ENCODE results near the gene LSR. TPM values are rescaled to one million over a fixed set of nuclear protein-coding genes. Genes with fewer than 3 reads are reported as not detected.

Gene LSR
- total RNA-seq, 1 experiment from 2014 or later: 152 TPM

DNA sequence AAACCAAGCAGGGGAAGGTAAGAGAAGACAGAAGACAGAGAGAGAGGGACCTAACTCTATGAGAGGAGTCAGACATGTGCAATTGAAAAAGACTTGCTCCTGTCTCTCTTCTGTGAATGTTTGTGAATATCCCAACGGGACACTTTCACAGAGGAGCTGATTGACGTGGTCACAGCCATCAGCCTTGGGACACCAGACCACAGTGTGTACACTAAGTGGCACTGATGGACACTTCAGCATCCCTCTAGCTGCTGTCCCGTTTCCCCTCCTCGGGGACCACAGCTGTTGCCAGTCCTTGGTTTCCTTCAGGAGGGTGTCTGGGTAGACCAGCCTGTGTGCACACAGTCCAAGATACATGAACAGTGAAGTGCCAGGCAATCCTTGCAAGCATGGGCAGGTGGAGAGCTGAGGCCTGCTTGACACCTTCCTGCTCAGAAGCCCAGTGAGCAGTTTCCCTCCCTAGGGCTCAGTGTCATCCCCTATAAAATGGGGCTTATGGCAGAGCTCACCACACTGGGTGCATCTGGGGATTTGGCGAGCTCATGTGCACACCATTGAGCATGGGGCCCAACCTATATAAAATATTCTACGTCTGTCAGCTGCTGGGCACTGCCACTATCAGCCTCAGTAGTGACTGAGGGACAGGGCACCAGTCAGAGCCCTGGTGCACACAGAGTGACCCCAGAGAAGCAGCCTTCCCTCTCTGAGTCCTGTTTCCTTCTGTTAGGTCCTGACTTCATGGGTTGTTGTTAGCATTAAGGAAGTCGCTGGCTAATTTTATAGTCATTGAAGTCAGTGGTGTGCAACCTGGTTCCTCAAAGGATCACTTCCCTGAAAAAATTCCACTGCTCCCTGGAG is 15.7 kb downstream of the LSR start:
- H3K27ac ChIP-seq (ENCODE audit: insufficient read length, low read depth, low read length): no peak overlapping the region
- H3K27me3 ChIP-seq (ENCODE audit: insufficient read depth, low read length): no peaks in the 10 kb centered on the region
- no peaks in the 10 kb centered on the region for H3K79me1 ChIP-seq (ENCODE audit: insufficient read depth, low read depth, low read length, poor library complexity, severe bottlenecking)
- no peak overlapping the region for H3K9ac ChIP-seq (ENCODE audit: extremely low read depth, insufficient read length, low read length)
- no peaks in the 10 kb centered on the region for H3K79me2 ChIP-seq (ENCODE audit: insufficient read depth, low read length)
- peak; percentile 19 for DNase-seq
- no peak overlapping the region for H2BK5ac ChIP-seq (ENCODE audit: insufficient read length, low read length)
- H4K20me1 ChIP-seq (ENCODE audit: control insufficient read depth, insufficient read depth, insufficient read length): no peaks in the 10 kb centered on the region
- H4K91ac ChIP-seq (ENCODE audit: insufficient read length, low read depth, low read length): no peak overlapping the region
- Mint-ChIP-seq H3K9me3 (no peaks in the 10 kb centered on the region), H3K27me3 (ENCODE audit: low read depth) (no peaks in the 10 kb centered on the region), H3K4me1 (peaks cover 16 to 24% of the 10 kb centered on the region in 2 experiments), H3K4me3 (peak overlapping the region in 1 of 2 experiments; percentile 32; a peak in 1 of 5 replicates), H3K36me3 (ENCODE audit: insufficient read depth in 1 of 3, low read depth in 3 of 3) (peaks cover 16 to 67% (median 61%) of the 10 kb centered on the region in 3 experiments; a peak in 6 of 7 replicates), H3K27ac (peak overlapping the region in 1 of 3 experiments; percentile 78; a peak in 1 of 7 replicates)
- no peak overlapping the region for H3K14ac ChIP-seq (ENCODE audit: insufficient read depth, low read length)
- H2BK120ac ChIP-seq (ENCODE audit: low read depth, low read length, poor library complexity, severe bottlenecking): no peak overlapping the region
- no peak overlapping the region for H3K23ac ChIP-seq (ENCODE audit: insufficient read length, low read depth, low read length)
- WGBS (ENCODE audit: extremely low coverage, insufficient read length, low lambda C conversion rate): no CpG with 5 or more reads among the region's 7 CpGs
- no peak overlapping the region for H3K4me2 ChIP-seq (ENCODE audit: insufficient read depth, insufficient read length, low read length)
- no peak overlapping the region for H3K4ac ChIP-seq (ENCODE audit: low read depth, low read length)
- no peak overlapping the region for H4K8ac ChIP-seq (replicated peaks; ENCODE audit: insufficient read length, low read depth, low read length)
- H3K4me1 ChIP-seq (ENCODE audit: insufficient read depth, low read length): no peaks in the 10 kb centered on the region
- no peak overlapping the region for H3K18ac ChIP-seq (ENCODE audit: insufficient read length, low read depth, low read length)
- no peak overlapping the region for H2AK5ac ChIP-seq (ENCODE audit: insufficient read length, low read length)
- no peak overlapping the region for H2AFZ ChIP-seq (ENCODE audit: low read length)
- H2BK20ac ChIP-seq (ENCODE audit: low read depth, low read length, poor library complexity, severe bottlenecking): no peak overlapping the region
- no peak overlapping the region for H3K56ac ChIP-seq (ENCODE audit: insufficient read length, low read depth, low read length)
- no peak overlapping the region for H2BK15ac ChIP-seq (ENCODE audit: low read depth, low read length)
- H3K9me3 ChIP-seq (ENCODE audit: control insufficient read depth, low read depth, low read length): no peaks in the 10 kb centered on the region
- H4K5ac ChIP-seq (ENCODE audit: insufficient read length, low read depth, low read length): no peak overlapping the region
- peaks cover 5% of the 10 kb centered on the region for H3K23me2 ChIP-seq (ENCODE audit: insufficient read length, low read depth, low read length, poor library complexity, severe bottlenecking)
- H3T11ph ChIP-seq (ENCODE audit: low read length): no peak overlapping the region
- TF ChIP-seq, protein P1, sequence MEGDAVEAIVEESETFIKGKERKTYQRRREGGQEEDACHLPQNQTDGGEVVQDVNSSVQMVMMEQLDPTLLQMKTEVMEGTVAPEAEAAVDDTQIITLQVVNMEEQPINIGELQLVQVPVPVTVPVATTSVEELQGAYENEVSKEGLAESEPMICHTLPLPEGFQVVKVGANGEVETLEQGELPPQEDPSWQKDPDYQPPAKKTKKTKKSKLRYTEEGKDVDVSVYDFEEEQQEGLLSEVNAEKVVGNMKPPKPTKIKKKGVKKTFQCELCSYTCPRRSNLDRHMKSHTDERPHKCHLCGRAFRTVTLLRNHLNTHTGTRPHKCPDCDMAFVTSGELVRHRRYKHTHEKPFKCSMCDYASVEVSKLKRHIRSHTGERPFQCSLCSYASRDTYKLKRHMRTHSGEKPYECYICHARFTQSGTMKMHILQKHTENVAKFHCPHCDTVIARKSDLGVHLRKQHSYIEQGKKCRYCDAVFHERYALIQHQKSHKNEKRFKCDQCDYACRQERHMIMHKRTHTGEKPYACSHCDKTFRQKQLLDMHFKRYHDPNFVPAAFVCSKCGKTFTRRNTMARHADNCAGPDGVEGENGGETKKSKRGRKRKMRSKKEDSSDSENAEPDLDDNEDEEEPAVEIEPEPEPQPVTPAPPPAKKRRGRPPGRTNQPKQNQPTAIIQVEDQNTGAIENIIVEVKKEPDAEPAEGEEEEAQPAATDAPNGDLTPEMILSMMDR (conservative IDR thresholded peaks at IDR 0.05): no peak
- H2BK12ac ChIP-seq (ENCODE audit: insufficient read length, low read depth, low read length): no peak overlapping the region
